Activated naive CD4-positive, alpha-beta T cell treated with anti-CD3 and anti-CD28 coated beads, Interleukin-2, amount 50 U/mL, for 16 hours (primary cell): ENCODE measurements around the gene MYPN.

Experiments used
- DNase-seq: peaks from one replicate; pipeline ENCODE4 v3.0.0-alpha.2; 2020

The MYPN gene

GRCh38 chr10:68092512-68092911 lies 16.8 kb upstream of the MYPN start:
- DNase-seq, result no peak

GRCh38 chr10:68095153-68095552 lies 14.1 kb upstream of the MYPN start:
- no peak for DNase-seq

- no peak for DNase-seq
These were observed 12.3 kb upstream of the MYPN start for GRCh38 chr10:68096913-68097516.

- no peak for DNase-seq
These were observed 9.6 kb upstream of the MYPN start for GRCh38 chr10:68099736-68100135.

GRCh38 chr10:68101066-68101465 lies 8.2 kb upstream of the MYPN start:
- DNase-seq, result no peak

GRCh38 chr10:68103261-68103878 lies 5.9 kb upstream of the MYPN start:
- no peak for DNase-seq

GRCh38 chr10:68103901-68104300 lies 5.4 kb upstream of the MYPN start:
- no peak for DNase-seq

GRCh38 chr10:68105820-68106219 lies 3.5 kb upstream of the MYPN start:
- DNase-seq, result no peak

- DNase-seq, result no peak
These were observed 2.6 kb upstream of the MYPN start for GRCh38 chr10:68106656-68107055.

- no peak for DNase-seq
These were observed 1.6 kb upstream of the MYPN start for GRCh38 chr10:68107651-68108050.

GRCh38 chr10:68108051-68108450 lies 1.2 kb upstream of the MYPN start:
- DNase-seq, result no peak

GRCh38 chr10:68108653-68109052 lies 635 bp upstream of the MYPN start:
- no peak for DNase-seq

GRCh38 chr10:68110027-68110426 lies 739 bp downstream of the MYPN start:
- DNase-seq, result no peak

GRCh38 chr10:68111584-68111983 lies 2.3 kb downstream of the MYPN start:
- DNase-seq, result no peak

GRCh38 chr10:68112837-68113236 lies 3.5 kb downstream of the MYPN start:
- no peak for DNase-seq

GRCh38 chr10:68118657-68119056 lies 9.4 kb downstream of the MYPN start:
- DNase-seq, result no peak

GRCh38 chr10:68121020-68121743 lies 11.9 kb downstream of the MYPN start:
- DNase-seq, result no peak

GRCh38 chr10:68121852-68122251 lies 12.6 kb downstream of the MYPN start:
- DNase-seq, result no peak

GRCh38 chr10:68124718-68125117 lies 15.4 kb downstream of the MYPN start:
- DNase-seq, result no peak

GRCh38 chr10:68125772-68126171 lies 16.5 kb downstream of the MYPN start:
- DNase-seq, result no peak

- no peak for DNase-seq
These were observed 18.7 kb downstream of the MYPN start for GRCh38 chr10:68128015-68128414.

GRCh38 chr10:68132391-68132790 lies 23.1 kb downstream of the MYPN start:
- DNase-seq, result no peak

- no peak for DNase-seq
These were observed 24.2 kb downstream of the MYPN start for GRCh38 chr10:68133523-68133922.

- DNase-seq, result no peak
These were observed 26.1 kb downstream of the MYPN start for GRCh38 chr10:68135362-68135761.
